GM18511 (cell line): Measurements from ENCODE around the gene SH3PXD2A.
A peak's percentile ranks its signal among the peaks of the same experiment; 100 is the strongest.

Experiments used
- ATAC-seq: cut with Tn5 transposase; IDR thresholded peaks from one replicate; pipeline ENCODE4 v1.9.1; 2021; ENCODE audit warnings: mild to moderate bottlenecking, moderate library complexity; ENCODE audit not compliant: unreplicated experiment

SH3PXD2A gene, protein sequence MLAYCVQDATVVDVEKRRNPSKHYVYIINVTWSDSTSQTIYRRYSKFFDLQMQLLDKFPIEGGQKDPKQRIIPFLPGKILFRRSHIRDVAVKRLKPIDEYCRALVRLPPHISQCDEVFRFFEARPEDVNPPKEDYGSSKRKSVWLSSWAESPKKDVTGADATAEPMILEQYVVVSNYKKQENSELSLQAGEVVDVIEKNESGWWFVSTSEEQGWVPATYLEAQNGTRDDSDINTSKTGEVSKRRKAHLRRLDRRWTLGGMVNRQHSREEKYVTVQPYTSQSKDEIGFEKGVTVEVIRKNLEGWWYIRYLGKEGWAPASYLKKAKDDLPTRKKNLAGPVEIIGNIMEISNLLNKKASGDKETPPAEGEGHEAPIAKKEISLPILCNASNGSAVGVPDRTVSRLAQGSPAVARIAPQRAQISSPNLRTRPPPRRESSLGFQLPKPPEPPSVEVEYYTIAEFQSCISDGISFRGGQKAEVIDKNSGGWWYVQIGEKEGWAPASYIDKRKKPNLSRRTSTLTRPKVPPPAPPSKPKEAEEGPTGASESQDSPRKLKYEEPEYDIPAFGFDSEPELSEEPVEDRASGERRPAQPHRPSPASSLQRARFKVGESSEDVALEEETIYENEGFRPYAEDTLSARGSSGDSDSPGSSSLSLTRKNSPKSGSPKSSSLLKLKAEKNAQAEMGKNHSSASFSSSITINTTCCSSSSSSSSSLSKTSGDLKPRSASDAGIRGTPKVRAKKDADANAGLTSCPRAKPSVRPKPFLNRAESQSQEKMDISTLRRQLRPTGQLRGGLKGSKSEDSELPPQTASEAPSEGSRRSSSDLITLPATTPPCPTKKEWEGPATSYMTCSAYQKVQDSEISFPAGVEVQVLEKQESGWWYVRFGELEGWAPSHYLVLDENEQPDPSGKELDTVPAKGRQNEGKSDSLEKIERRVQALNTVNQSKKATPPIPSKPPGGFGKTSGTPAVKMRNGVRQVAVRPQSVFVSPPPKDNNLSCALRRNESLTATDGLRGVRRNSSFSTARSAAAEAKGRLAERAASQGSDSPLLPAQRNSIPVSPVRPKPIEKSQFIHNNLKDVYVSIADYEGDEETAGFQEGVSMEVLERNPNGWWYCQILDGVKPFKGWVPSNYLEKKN

GRCh38 chr10:103855424-103855823, at the start of gene SH3PXD2A:
Gene SH3PXD2A, minus strand, starts transcription at chr10:103855576. Its CDS starts 310 bp downstream, at chr10:103855266.
- no peak for ATAC-seq

DNA sequence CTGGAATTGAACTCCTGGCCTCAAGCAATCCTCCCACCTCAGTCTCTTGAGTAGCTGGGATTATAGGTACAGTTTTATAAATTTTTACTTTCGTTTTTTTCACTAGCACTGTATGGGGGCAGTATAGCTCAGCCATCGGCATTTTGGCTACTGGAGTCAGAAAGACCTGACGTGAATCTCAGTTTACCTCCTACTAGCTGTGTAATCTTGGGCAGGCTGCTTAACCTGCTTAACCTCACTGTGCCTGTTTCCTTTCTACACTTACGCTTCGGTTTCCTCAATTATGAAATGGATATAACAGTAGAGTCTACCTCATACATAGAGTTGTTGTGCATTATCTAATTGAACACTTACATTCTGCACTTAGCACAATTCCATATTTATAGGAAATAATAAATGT, 45.9 kb upstream of the SH3PXD2A start:
- ATAC-seq: no peak

DNA sequence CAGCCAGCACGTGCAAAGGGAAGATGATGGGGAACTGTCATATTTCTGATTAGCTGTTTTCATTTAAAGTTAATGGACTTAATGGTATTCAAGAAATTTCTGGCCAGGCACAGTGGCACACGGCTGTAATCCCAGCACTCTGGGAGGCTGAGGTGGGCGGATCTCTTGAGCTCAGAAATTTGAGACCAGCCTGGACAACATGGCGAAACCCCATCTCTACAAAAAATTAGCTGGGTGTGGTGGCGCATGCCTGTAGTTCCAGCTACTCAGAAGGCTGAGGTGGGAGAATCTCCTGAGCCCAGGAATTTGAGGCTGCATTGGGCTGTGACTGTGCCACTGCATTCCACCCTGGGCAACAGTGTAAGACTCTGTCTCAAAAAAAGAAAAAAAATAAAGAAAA, 43.9 kb upstream of the SH3PXD2A start:
- ATAC-seq: no peak

DNA sequence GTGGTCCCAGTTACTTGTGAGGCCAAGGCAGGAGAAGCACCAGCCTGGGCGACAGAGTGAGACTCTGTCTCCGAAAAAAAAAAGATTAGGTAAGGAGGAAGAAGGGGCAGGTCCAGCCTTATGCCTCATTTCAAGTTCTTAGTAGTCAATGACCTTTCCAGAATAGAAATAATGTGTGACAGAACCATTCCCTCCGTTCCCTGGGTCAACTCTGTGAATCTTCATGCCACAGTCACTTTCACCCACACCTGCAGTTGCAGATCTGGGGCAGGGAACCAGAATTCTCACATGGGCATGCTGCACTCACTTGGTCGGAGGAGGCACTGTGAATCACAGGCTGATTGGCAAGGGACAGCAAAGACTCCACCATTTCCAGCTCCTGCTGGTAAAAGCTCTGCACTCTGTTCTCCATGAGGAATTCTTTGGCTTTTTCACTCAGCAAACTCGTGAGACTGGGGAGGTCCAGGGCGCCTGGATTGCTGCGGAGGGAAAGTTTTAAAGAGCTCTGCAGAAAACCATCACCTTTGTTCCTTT, 41.9 kb upstream of the SH3PXD2A start:
- no peak for ATAC-seq

DNA sequence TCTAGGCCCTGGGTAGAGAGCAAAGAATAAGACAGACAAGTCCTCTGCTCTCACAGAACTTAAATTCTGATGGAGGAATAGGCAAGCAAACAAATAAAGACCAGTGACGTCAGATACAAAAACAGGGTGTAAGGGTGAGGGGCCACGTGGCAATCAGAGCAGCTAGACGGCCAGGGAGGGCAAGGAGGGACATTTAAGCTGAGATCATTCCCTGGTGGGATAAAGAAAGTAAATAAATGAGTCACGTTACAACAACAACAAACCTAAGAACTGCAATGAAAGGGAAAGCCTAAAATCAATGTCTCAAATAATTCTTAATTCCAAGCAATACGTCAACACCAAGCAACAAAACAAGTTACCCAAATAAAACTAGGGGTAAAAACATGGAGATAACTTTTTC, 40.8 kb upstream of the SH3PXD2A start:
- no peak for ATAC-seq

- ATAC-seq: no peak
Measured at GRCh38 chr10:103895411-103896186, 40.2 kb upstream of the SH3PXD2A start.

GRCh38 chr10:103894441-103894864, 39.1 kb upstream of the SH3PXD2A start:
- no peak for ATAC-seq

- ATAC-seq: no peak
Measured at GRCh38 chr10:103893817-103894216, 38.4 kb upstream of the SH3PXD2A start.

DNA sequence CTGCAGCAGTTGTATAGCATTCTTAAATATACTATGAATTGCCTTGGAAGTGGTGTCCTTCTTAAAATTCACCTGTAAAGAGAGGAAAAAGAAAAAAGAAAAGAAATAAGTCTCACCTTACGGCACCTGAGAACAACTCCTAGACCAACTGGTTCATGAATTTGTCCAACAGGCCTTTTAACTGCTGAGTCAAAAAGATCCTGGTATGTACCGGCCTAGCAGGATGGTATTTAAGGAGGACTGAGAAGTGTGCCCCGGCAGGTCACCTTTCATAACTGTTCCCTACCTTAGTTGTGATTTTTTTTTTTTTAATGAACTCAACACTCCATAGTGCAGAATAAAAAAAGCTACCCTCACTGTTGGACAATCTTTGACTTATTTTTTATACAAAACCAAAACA, 36.8 kb upstream of the SH3PXD2A start:
- no peak for ATAC-seq

- no peak for ATAC-seq
Measured at GRCh38 chr10:103890688-103891087, 35.3 kb upstream of the SH3PXD2A start.

GRCh38 chr10:103890194-103890658, 34.9 kb upstream of the SH3PXD2A start:
- ATAC-seq: no peak

DNA sequence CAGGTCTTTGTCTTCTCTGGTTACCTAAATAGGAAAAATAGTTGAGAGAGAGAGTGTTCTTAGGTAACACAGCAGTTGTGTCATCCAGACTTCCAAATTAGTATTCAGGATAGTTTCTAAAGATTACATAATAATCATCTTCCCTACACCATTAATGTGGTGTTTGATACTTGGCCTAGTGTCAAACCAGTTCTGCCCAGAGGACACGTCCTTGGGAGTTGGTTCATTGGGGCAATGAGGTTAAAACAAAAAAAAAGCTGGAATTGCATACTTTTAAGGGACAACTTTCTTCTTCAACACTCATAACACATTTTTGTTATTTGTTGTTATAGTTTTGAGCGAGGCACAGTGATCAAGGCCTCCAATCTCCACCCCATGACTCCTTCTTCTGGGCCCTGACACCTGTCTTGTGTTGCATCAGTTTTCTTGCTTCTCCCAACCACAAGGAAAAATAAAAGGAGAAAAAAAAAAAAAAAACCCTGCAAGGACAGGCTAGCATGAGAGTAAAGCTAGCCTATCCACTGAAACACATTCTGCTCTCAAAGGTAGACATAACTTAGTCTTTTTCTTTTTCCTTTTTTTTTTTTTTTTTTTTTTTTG, 33.8 kb upstream of the SH3PXD2A start:
- no peak for ATAC-seq

DNA sequence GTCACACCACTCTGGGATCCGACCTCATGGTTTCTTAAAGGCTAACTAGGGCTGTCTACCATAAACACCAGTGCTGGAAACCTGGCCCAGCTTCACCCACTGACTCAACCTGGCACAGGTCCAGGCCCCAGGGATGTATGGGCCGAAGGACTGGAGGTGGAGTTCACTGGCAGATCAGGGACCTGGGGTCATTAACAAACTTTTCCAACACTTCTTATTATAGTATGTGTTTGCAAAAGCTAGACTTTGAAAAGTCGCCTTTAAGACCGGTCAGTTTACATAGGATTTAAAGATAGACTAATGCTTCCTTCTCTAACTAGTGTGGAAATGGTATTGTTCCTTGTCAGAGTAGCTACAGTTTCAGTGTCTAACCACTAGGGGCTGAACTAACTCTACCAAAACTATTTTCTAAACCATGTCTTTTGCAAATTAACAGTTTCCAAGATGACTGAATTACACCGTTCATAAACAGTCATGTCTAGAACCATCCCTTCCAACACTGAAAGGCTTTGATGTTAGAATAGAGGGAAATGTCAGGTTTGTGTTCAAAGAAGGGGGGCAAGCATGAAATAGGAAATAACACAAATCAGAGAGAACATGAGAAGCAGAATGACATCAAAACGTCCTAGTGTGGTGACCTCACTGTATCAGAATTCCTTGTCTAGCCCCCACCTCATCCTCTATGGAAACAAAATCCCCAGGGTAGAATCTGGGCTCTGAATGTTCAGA, 32.9 kb upstream of the SH3PXD2A start:
- ATAC-seq: peak; percentile 66

DNA sequence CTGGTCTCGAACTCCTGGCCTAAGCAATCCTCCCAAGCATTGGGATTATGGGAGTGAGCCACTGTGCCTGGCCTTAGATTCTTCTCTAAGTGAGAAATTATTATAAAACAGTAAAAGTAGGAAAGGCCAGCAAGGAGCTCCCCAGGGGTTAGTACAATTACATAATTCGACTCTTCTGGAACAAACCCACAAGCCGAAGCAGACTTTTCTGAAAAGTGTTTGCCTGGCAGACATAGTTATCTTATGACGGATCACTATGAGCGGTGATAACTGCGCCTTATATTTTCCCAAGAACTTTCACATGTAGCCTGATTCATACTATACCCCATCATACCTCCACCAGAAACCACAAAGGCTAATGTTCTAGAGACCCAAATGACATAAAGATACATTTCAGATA, 30.2 kb upstream of the SH3PXD2A start:
- ATAC-seq: no peak

GRCh38 chr10:103884681-103885139, 29.3 kb upstream of the SH3PXD2A start:
- ATAC-seq: no peak

DNA sequence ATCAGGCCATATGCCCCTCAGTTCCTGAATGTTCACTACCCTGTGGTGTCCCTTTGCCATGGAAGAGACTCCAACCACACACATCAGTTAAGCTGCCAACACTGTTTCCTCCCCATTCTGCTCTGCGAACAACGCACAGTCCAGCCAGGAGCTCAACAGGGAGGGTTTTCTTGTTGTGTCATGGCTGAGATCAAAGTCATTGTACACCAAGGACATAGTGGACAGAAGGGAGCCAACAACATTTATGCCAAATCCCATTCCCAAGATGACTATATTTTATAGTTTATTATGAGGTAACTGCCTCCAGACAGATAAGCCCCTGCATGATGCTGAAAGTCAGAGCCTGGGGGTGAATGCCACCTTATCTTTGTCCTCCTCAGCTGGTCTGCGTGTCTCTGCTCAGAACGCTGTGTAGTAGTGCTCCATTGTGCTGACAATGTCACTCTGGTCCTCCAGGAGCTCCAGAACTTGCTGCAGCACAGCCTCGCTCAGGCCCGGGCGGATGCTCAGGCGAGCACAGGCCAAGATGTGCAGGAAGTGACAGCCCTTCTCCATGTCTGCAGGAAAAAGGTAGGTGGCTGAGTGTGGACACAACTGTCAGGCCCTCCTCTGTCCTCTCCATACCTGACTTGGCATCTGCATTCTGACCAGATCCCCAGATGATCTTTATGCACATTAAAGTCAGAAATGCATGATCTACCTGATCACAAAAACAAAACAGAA, 27.1 kb upstream of the SH3PXD2A start:
- ATAC-seq: no peak

DNA sequence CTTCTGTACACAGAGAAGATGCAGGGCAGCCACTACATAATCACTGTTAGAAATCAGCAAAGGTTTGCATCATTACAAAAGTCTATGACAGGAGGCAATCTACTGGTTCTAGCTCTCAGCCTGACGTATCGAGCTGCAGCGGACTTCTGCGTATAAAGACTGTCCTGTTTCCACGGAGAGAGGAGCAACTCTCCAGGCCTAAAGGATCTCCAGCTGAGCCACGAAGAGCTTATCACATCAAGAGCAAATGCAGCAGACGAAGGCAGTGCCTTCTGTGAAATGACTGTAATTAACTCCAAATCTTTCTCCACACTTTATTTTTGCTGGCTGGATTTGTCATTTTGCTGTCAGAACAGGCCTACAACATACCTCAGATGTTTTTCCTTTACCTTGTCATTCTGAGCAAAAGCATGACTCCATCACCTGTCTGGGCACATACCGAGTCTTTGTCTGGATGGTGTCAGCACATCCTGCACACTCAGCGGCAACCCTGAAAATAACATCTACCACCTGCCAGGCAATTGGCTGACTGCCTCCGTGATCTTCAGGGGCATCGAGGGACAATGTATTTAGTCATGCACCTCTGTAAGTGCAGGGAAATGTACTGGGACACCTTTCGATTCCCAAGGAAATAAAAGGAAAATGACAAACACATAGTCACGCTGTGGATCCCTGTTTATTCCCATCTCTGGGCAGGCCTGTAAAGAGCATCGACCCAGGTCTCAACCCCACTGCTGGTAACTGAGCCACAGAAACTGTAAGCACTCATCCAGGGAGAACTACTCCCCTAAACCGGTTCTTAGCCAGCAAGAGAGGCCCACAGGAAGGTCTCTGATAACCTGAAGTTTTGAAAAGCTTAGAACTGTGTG, 26.3 kb upstream of the SH3PXD2A start:
- ATAC-seq: no peak
